Measurements from ENCODE around the gene IL17RD. TPM values are rescaled to one million over a fixed set of nuclear protein-coding genes. Genes with fewer than 3 reads are reported as not detected.

Gene IL17RD
- not detected for polyA plus RNA-seq

GRCh38 chr3:57164657-57165573 lies at the start of gene IL17RD:
TSS of gene IL17RD (minus strand) at chr3:57165353. CDS start at chr3:57165286, 67 bp downstream.
- H3K27me3 Mint-ChIP-seq = peaks cover 56% of the 10 kb centered on the region
- peaks cover 5 to 9% (median 5%) of the 10 kb centered on the region in 3 donors for H3K4me1 Mint-ChIP-seq
- H3K27ac Mint-ChIP-seq = peak within 1 kb of the TSS in 1 of 3 donors; percentile 39
- H3K9me3 Mint-ChIP-seq = peaks cover 0 to 2% (median 0%) of the 10 kb centered on the region in 3 donors
- no peaks in the 10 kb centered on the region for H3K36me3 Mint-ChIP-seq
- H3K4me3 Mint-ChIP-seq = peak within 1 kb of the TSS; percentile 79 to 94 (median 88)

GRCh38 chr3:57206423-57206822 lies 41.3 kb upstream of the IL17RD start:
- Mint-ChIP-seq H3K4me1 (peaks cover 0 to 4% (median 0%) of the 10 kb centered on the region in 3 donors), H3K9me3 (no peaks in the 10 kb centered on the region), H3K27me3 (no peaks in the 10 kb centered on the region)

GRCh38 chr3:57199895-57200297 lies 34.7 kb upstream of the IL17RD start, which contains the start of gene HESX1:
TSS of gene HESX1 (minus strand) at chr3:57199978. CDS start at chr3:57199918, 60 bp downstream.
- H3K4me3 Mint-ChIP-seq = peak within 1 kb of the TSS in 1 of 4 donors; percentile 43
- H3K9me3 Mint-ChIP-seq = no peaks in the 10 kb centered on the region
- H3K4me1 Mint-ChIP-seq = no peaks in the 10 kb centered on the region
- H3K27me3 Mint-ChIP-seq = no peaks in the 10 kb centered on the region
- no peak within 1 kb of the TSS for H3K27ac Mint-ChIP-seq
- H3K36me3 Mint-ChIP-seq = no peaks in the 10 kb centered on the region

More at GRCh38 chr3:57206423-57206822, 41.3 kb upstream of the IL17RD start:
- Mint-ChIP-seq H3K27ac (peak overlapping the region in 1 of 3 donors; percentile 15), H3K36me3 (no peaks in the 10 kb centered on the region), H3K4me3 (no peak overlapping the region)

GRCh38 chr3:57194641-57195040 lies 29.5 kb upstream of the IL17RD start:
- no peaks in the 10 kb centered on the region for H3K9me3 Mint-ChIP-seq
- peaks cover 2% of the 10 kb centered on the region for H3K27me3 Mint-ChIP-seq
- peaks cover 2% of the 10 kb centered on the region for H3K36me3 Mint-ChIP-seq
- H3K27ac Mint-ChIP-seq = no peak overlapping the region
- H3K4me3 Mint-ChIP-seq = no peak overlapping the region
- peaks cover 5 to 7% (median 6%) of the 10 kb centered on the region in 3 donors for H3K4me1 Mint-ChIP-seq

- no peak overlapping the region for H3K27ac Mint-ChIP-seq
- H3K4me1 Mint-ChIP-seq = peaks cover 5 to 7% (median 6%) of the 10 kb centered on the region in 3 donors
- H3K27me3 Mint-ChIP-seq = peaks cover 6% of the 10 kb centered on the region
- peak overlapping the region in 1 of 4 donors; percentile 6 for H3K4me3 Mint-ChIP-seq
- H3K36me3 Mint-ChIP-seq = peaks cover 2% of the 10 kb centered on the region
- no peaks in the 10 kb centered on the region for H3K9me3 Mint-ChIP-seq
Observed at GRCh38 chr3:57192028-57192427, 26.9 kb upstream of the IL17RD start.

- H3K27ac Mint-ChIP-seq = no peak overlapping the region
- H3K27me3 Mint-ChIP-seq = peaks cover 12% of the 10 kb centered on the region
- no peaks in the 10 kb centered on the region for H3K9me3 Mint-ChIP-seq
- no peak overlapping the region for H3K4me3 Mint-ChIP-seq
- H3K4me1 Mint-ChIP-seq = no peaks in the 10 kb centered on the region
- H3K36me3 Mint-ChIP-seq = peaks cover 4% of the 10 kb centered on the region
Observed at GRCh38 chr3:57184526-57184925, 19.4 kb upstream of the IL17RD start.

- H3K27ac Mint-ChIP-seq = no peak overlapping the region
Observed at GRCh38 chr3:57179580-57180410, 14.6 kb upstream of the IL17RD start.

GRCh38 chr3:57176045-57176444 lies 10.9 kb upstream of the IL17RD start:
- no peak overlapping the region for H3K4me3 Mint-ChIP-seq
- H3K9me3 Mint-ChIP-seq = no peaks in the 10 kb centered on the region
- peaks cover 10% of the 10 kb centered on the region for H3K27me3 Mint-ChIP-seq
- no peak overlapping the region for H3K27ac Mint-ChIP-seq
- H3K36me3 Mint-ChIP-seq = peaks cover 1% of the 10 kb centered on the region
- peaks cover 0 to 2% (median 0%) of the 10 kb centered on the region in 3 donors for H3K4me1 Mint-ChIP-seq

More at GRCh38 chr3:57179580-57180410, 14.6 kb upstream of the IL17RD start:
- peaks cover 13% of the 10 kb centered on the region for H3K27me3 Mint-ChIP-seq
- peaks cover 0 to 2% (median 0%) of the 10 kb centered on the region in 3 donors for H3K4me1 Mint-ChIP-seq
- H3K9me3 Mint-ChIP-seq = no peaks in the 10 kb centered on the region
- H3K4me3 Mint-ChIP-seq = no peak overlapping the region
- H3K36me3 Mint-ChIP-seq = peaks cover 1% of the 10 kb centered on the region

- Mint-ChIP-seq H3K27ac (no peak overlapping the region), H3K4me3 (no peak overlapping the region), H3K27me3 (peaks cover 17% of the 10 kb centered on the region), H3K4me1 (peaks cover 3 to 6% (median 4%) of the 10 kb centered on the region in 3 donors), H3K36me3 (no peaks in the 10 kb centered on the region), H3K9me3 (no peaks in the 10 kb centered on the region)
Observed at GRCh38 chr3:57173687-57174086, 8.5 kb upstream of the IL17RD start.

- Mint-ChIP-seq H3K27me3 (peaks cover 30% of the 10 kb centered on the region), H3K9me3 (no peaks in the 10 kb centered on the region), H3K4me3 (peak overlapping the region in 2 of 4 donors; percentile 18 to 78), H3K27ac (no peak overlapping the region), H3K4me1 (peaks cover 3 to 6% (median 5%) of the 10 kb centered on the region in 3 donors), H3K36me3 (no peaks in the 10 kb centered on the region)
Observed at GRCh38 chr3:57170946-57171345, 5.8 kb upstream of the IL17RD start.

- peak overlapping the region in 2 of 3 donors; percentile 2 to 13 for H3K27ac Mint-ChIP-seq
- H3K36me3 Mint-ChIP-seq = no peaks in the 10 kb centered on the region
- no peaks in the 10 kb centered on the region for H3K9me3 Mint-ChIP-seq
- H3K4me3 Mint-ChIP-seq = peak overlapping the region; percentile 18 to 80 (median 66)
- H3K27me3 Mint-ChIP-seq = peaks cover 34% of the 10 kb centered on the region
- peaks cover 6 to 9% (median 8%) of the 10 kb centered on the region in 3 donors for H3K4me1 Mint-ChIP-seq
Observed at GRCh38 chr3:57169872-57170623, 4.9 kb upstream of the IL17RD start.

- H3K9me3 Mint-ChIP-seq = no peaks in the 10 kb centered on the region
- no peaks in the 10 kb centered on the region for H3K36me3 Mint-ChIP-seq
- peaks cover 9% of the 10 kb centered on the region in 3 donors for H3K4me1 Mint-ChIP-seq
- H3K4me3 Mint-ChIP-seq = peak overlapping the region in 3 of 4 donors; percentile 21 to 80 (median 65)
- H3K27me3 Mint-ChIP-seq = peaks cover 38% of the 10 kb centered on the region
- no peak overlapping the region for H3K27ac Mint-ChIP-seq
Observed at GRCh38 chr3:57169108-57169507, 4.0 kb upstream of the IL17RD start.

GRCh38 chr3:57168151-57168550 lies 3.0 kb upstream of the IL17RD start:
- H3K4me3 Mint-ChIP-seq = peak overlapping the region in 1 of 4 donors; percentile 36
- H3K36me3 Mint-ChIP-seq = no peaks in the 10 kb centered on the region
- peaks cover 42% of the 10 kb centered on the region for H3K27me3 Mint-ChIP-seq
- H3K27ac Mint-ChIP-seq = peak overlapping the region in 1 of 3 donors; percentile 44
- H3K9me3 Mint-ChIP-seq = no peaks in the 10 kb centered on the region
- peaks cover 9 to 13% (median 9%) of the 10 kb centered on the region in 3 donors for H3K4me1 Mint-ChIP-seq

GRCh38 chr3:57166660-57167059 lies 1.5 kb upstream of the IL17RD start:
- peak overlapping the region in 3 of 4 donors; percentile 13 to 57 (median 24) for H3K4me3 Mint-ChIP-seq
- H3K4me1 Mint-ChIP-seq = peaks cover 9 to 13% (median 9%) of the 10 kb centered on the region in 3 donors
- peaks cover 53% of the 10 kb centered on the region for H3K27me3 Mint-ChIP-seq

More at GRCh38 chr3:57166660-57167059, 1.5 kb upstream of the IL17RD start:
- Mint-ChIP-seq H3K36me3 (no peaks in the 10 kb centered on the region), H3K9me3 (peaks cover 0 to 2% (median 0%) of the 10 kb centered on the region in 3 donors), H3K27ac (no peak overlapping the region)

All from IgD-negative memory B cell (primary cell).